ENCODE data around the gene DCLRE1B.

DCLRE1B gene

DNA sequence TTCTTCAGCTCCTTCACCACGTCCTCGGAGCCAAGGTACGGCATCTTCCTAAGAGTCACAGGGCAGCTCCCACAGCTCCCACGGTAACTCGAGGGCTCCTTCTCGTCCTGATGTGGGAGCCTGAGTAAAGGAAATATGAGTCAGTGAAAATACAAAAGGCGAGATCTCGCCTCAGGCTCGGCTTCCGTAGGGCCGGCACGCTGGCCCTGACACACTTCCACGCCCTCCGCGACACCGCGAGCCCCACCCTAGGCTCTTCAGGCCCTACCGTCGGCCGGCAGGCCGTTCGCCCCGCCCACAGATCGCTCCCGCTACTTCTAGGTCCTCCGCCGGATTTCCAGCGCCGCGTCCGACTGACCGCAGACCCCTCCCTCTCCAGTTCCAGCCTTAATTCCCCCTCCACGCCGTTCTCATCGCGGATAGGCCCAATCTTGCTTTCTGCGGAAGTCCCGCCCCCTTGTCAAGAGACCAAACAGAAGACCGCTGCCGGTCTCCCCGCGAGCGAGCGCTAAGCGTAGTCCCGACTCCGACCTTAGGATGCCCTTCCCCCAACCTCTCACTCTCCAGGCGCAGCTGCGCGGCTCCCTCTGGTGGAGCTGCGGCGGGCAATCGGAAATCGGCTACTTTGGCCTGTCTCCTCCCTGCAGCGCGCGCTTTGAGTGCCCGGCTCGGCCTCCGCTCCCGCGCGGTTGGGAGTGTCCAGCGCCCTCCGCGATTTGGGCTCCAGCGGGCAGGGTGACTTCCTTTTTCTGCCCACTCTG is at the start of gene DCLRE1B, which contains the start of gene AP4B1:
Gene DCLRE1B (plus strand): TSS at position 653 of the 761 bp plus-strand sequence. CDS start 261 bp downstream, outside the sequence.
Gene AP4B1 (minus strand): TSS at position 126 of the 761 bp plus-strand sequence. CDS start 82 bp downstream, at position 44.
- peak; percentile 99 for DNase-seq

DNA sequence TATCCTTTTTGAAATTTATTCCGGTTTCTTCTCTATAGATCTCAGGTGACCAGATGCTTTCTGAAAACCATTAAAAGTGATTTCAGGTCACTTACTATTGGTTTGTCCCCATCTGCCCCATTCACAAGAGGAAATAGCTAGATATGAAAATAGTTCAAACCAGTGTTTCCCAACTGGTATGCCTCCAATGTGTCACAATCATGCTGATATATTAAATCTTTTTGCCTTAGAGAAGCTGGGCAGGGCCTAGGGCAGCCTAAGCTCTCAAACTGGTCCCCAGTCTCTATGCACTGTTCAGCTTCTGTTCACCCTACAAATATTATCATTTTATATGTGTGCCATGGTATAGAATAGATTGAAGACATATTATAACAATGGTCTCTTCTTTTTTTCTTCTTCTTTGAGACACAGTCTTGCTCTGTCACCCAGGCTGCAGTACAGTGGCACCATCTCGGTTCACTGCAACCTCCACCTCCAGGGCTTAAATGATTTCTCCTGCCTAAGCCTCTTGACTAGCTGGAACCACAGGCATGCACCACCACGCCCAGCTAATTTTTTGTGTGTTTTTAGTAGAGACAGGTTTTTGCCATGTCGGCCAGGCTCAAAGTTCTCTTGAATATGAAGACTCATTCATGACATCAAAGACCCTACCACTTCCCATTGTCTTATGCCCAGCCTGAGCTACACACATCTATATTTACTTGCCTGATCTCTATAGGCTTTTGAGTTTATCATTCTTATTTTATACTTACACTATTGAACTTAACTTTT is 49.3 kb upstream of the DCLRE1B start:
- no peak for DNase-seq

DNA sequence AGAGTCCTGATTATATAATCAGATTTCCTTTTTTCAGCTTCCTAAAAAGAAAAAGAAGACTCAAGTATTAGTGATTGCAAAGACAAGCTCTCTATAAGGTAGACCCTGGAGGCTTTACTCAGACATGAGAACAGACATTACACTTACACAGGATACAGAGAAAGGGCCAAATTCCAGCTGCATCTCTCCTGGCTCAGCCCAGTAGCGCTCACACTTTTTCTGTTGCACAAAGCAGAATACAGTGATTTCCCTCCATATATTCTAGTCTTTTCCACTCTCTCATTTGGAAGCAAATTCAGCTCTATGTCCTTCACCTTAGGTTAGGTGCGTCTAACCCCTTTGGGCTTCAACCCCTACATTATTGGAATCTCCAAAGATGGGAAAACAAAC is 48.7 kb upstream of the DCLRE1B start:
- DNase-seq, result no peak

GRCh38 chr1:113857776-113858175 is 47.4 kb upstream of the DCLRE1B start:
- DNase-seq, result no peak

DNA sequence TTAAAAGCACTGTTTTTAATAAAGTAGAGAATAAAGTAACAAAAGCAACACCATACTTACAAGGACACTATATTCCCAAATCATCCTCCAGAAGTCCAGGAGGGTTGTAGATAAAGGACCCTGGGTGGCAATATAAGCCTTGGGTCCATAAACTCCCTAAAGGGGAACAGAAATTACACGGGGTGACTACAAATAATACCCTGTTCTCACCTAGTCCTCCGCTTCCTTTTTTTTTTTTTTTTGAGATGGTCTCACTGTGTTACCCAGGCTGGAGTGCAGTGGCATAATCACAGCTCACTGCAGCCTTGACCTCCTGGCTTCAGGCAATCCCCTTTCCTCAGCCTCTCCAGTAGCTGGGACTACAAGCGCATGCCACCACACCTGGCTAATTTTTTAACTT is 46.7 kb upstream of the DCLRE1B start:
- no peak for DNase-seq

DNA sequence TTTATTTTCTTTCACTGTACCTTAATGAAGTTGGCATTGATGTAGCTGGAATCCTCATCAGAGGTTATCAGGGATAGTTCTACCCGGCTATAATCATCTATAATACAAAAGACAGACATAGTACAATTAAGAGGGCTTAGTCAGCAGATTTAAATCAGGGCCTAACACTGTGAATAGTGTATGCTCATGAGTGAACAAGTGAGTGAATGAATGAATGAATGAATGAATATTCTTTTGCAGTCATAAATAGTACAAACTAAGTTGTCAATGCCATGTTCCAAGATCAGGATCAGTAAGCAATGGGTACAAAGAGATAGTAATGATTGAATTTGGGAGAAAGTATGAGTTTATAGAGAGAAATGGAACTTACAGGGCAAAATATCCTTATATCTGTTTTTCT is 46.1 kb upstream of the DCLRE1B start:
- no peak for DNase-seq

GRCh38 chr1:113859478-113860175 is 45.5 kb upstream of the DCLRE1B start:
- DNase-seq, result no peak

DNA sequence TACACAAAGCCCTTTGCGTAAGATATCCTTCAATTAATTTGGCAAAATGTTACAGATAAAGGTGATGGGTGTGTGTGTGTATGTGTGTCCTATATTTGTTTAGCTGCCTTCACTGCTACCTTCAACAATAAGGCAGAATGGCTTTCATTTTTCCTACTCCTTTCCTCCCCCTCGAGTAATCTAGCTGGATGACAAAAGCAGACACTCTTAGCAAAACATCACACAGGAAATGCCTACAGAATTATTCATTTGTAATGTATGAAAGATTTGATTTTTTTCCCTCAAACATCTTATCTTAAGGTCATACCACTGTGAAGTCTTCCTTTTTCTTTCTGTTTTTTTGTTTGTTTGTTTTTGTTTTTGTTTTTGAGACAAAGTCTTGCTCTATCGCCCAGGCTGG is 44.2 kb upstream of the DCLRE1B start:
- no peak for DNase-seq

GRCh38 chr1:113861641-113862040 is 43.5 kb upstream of the DCLRE1B start:
- DNase-seq, result no peak

DNA sequence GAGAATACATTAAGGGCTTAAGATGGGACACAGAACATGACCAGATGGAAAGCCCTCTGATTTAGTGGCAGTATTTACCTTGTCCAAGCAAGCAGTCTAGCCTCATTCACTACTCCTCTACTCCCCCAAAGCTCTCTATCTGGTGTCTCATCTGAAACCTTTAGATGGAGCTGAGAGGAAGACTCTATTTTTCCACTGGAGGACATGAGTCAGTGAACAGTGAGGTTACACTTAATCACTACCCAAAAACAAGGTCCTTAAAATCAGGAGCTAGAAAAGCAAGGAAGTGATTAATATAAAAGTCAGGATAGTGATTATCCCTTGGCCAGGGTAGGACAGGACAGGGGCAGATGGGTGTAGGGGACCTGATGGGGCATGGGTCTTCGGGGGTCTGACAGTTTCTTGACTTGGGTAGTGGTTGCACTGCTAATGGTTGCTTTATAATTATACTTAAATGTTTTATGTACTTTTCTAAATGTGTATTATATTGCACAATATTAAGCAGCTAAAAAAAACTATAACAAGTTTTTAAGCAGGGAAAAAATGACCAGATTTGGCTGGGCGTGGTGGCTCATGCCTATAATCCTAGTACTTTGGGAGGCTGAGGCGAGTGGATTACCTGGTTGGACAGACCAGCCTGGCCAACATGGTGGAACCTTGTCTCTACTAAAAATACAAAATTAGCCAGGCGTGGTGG is 36.6 kb upstream of the DCLRE1B start:
- peak; percentile 57 for DNase-seq

- DNase-seq, result peak; percentile 38
Observed at GRCh38 chr1:113870778-113871177, 34.3 kb upstream of the DCLRE1B start.

- peak; percentile 93 for DNase-seq
Observed at GRCh38 chr1:113871597-113872113, 33.5 kb upstream of the DCLRE1B start, which contains the start of gene PTPN22. PTPN22 (minus strand) TSS chr1:113871712.

DNA sequence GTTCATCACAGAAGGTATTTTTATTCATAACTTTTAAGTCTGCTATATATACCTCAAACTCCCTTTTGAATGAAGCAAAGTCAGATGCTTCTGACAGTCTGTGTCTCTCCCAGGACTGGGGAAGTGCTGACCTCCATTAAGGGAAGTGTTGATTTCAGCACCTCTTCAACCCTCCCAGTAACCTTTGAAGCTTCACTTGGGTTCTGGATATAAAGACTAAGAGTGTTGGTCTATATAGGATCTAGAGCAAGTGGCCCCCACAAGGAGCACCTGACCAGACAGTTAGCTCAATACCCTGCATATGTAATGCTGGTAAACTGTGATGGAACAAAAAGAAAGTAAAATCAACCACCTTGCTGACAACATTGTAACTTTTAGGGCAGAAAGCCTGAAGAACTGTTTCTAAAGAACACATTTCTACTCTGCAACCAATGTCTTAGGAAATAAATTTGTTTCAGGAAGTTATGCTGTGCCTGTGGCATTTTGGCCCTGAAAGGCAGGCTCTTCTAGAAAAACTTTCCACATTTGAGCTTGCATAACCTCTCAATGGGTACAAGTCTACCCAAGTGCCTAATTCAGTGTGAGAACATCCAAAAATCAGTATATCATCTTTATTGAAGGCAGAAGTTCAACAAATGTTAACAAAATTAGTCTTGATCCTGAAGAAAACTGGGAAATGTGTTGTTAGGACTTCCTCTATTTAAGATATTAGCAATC is 32.7 kb upstream of the DCLRE1B start:
- peak; percentile 30 for DNase-seq

GRCh38 chr1:113874012-113874879 is 30.9 kb upstream of the DCLRE1B start:
- peak; percentile 74 for DNase-seq

DNA sequence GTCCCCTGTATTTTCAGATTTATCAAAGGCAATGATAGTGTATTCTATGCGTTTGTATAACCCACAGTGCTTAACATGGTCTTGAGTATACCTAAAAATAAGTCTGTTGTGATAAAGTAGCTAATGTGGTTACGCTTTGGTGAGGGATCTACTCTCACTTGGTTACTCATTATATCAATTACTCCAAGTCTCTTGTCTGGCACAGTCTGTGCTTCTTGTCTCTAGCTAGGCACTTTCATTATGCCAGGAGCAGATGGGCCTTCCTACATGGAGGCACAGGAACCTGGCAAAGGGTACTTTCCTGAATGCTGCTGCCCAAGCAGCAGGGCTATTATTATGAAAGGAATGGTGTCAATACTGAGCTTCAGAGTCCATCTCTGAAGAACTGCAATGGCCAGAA is 29.4 kb upstream of the DCLRE1B start:
- no peak for DNase-seq

GRCh38 chr1:113876176-113876575 is 28.9 kb upstream of the DCLRE1B start:
- DNase-seq, result no peak

DNA sequence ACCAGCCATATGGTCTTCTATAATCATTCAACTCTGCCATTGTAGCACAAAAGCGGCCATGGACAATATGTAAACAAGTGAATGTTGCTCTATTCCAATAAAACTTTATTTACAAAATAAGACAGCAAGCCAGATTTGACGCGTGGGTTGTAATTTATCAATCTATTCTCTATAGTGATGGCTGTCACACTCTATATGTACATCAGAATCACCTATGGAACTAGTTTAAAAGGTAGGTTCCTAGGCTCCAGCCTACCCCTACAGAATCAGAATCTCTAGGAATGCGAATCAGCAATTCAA is 25.4 kb upstream of the DCLRE1B start:
- no peak for DNase-seq

GRCh38 chr1:113881661-113882060 is 23.5 kb upstream of the DCLRE1B start:
- DNase-seq, result no peak

- DNase-seq, result no peak
Observed at GRCh38 chr1:113886417-113887401, 18.4 kb upstream of the DCLRE1B start.

All from activated CD4-positive, alpha-beta T cell treated with anti-CD3 and anti-CD28 coated beads, Interleukin-2, Interleukin-6, amounts not matched to agents 100 ng/mL and 50 ng/mL, durations not matched to agents 16 hours and 8 hours (primary cell).